Germinal center (tissue), 1 donor: ENCODE results near the gene CASP10.

Experiments
- DNase-seq: peaks from one replicate; pipeline ENCODE4 v3.0.0; 2012; ENCODE audit warnings: mixed read lengths, low spot score

Gene CASP10

DNA sequence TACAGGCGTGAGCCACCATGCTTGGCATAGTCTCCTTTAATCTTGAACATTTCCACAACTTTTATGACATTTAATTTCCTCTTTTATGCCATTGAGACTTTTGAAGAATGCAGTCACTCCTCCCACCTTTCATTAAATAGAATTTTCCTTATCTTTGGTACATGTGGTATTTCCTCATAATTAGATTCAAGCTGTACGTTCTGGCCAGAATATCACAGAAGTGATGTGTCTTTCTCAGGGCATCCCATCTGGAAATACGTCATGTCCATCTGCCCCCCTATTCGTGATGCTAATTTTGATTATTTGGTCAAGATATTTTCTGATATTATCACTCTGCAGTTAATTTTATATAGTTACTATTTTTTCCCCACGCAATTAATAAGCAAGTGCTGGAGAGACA lies 16.9 kb downstream of the CASP10 start:
- DNase-seq: no peak

DNA sequence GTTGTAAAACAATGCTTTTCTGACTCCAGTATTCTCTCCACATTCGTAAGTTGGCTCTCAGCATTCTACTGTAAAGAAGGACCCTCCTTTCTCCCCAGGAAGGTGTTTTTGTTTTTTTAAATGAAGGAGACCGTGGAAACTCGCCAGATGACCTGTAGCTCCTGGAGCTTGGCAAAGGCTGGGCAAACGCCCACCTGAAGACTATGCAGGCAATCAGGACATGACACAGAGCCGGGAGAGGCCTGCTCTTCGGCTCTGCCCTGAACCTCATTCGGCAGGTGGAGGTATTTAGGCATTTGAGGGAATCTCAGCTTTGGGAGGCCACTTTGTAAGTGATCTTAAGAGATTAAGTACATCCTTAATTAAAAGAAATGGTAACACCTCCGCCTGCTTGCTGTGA lies 17.4 kb downstream of the CASP10 start:
- DNase-seq: no peak

DNA sequence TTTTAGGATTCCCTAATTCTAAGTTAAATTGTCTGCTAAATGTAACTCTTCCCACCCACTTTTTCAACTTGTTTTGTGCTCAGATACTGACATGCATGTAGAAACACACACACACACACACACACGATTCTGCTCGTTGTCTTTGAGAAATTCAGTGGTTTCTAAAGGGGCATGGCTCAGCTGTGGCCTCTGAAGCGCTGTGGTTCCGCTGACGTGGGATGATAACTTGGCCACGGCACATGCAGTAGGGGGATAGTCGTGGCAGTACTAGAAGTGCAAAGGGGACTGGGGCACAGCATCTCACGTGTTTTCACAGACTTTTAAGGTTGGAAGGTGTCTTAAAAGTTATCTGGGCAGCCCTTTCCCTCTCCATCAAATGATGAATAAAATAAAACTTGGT lies 18.4 kb downstream of the CASP10 start:
- DNase-seq: no peak

DNA sequence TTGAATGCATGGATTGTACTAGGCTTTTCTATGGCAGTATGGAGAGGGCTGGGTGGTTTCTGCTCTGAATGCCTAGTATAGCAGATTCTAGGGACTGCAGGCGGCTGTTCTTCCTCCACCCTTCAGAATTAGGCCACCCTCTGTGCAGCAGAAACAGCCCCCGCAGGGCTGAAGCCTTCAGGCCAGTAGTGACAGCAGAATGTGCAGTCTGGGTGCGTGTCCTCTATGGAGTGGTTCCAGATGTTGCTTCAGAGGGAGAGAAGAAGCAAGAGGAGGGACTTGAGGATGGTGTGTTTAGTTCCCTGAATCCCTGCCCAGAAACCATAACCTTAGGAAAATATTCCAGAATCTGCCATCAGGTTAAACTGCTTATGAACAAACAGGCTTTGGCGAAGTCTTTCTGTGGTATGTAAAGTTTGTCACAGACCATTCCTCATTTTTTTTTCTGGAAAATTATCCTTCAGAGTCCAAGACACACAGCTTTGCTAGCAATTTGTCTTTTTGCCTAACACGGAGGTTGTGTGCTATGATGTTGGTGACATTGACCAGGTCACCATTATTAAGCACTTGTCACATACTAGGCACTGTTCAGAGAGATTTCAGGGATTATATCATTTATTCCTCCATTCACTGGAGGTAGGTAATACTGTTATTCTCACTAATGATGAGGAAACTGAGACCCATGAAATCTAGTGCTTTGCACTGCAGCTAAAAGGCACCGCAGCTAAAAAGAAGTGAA lies 21.1 kb downstream of the CASP10 start:
- DNase-seq: no peak

DNA sequence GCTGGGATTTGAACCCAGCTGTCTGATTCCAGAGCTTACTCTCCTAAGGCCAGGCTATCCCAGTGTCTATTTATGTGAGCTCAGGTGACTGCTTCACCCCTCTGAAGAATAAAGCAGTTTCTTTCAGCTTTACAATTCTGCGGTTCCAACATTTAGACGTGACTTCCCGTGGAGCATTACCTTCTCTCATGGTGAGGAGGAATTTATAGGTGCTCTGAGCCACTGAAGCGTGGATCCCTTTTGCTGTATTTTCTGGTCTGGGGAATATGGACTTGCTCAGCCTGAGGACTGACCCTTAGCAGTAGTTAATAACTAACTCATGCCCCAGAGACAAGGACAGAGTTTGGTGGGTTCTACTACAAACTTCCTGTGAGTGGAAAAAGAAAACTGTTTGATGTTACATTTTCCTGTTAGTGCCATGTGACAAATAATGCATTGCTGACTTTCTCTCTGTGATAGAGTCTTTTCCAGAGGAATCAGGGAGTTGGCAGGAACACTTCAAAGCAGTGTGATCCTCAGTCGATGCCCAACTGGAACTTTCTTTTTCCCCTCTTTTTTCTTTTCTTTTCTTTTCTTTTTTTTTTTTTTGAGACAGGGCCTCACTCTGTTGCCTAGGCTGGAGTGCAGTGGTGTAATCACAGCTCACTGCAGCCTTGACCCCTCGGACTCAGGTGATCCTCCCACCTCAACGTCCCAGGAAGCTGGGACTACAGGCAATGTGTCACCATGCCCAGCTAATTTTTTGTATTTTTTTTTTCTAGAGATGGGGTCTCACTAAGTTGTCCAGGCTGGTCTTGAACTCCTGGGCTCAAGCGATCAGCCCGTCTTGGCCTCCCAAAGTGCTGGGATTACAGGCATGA lies 21.9 kb downstream of the CASP10 start:
- no peak for DNase-seq

DNA sequence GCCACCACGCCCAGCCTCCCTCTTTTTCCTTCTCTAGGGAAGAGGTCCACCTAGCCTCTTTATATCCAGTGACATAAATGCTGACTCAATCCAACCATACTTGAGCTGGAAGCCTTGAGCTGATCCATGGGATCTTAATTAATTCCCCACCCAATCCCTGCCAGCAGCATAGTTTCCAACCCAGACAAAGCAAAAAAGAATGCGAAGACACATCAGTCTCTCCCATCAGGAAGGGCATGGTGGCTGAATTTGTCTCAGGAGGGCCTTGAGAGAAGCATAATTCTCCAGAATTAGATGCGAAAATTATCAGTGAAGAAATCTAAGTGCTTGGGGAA lies 22.5 kb downstream of the CASP10 start:
- no peak for DNase-seq

DNA sequence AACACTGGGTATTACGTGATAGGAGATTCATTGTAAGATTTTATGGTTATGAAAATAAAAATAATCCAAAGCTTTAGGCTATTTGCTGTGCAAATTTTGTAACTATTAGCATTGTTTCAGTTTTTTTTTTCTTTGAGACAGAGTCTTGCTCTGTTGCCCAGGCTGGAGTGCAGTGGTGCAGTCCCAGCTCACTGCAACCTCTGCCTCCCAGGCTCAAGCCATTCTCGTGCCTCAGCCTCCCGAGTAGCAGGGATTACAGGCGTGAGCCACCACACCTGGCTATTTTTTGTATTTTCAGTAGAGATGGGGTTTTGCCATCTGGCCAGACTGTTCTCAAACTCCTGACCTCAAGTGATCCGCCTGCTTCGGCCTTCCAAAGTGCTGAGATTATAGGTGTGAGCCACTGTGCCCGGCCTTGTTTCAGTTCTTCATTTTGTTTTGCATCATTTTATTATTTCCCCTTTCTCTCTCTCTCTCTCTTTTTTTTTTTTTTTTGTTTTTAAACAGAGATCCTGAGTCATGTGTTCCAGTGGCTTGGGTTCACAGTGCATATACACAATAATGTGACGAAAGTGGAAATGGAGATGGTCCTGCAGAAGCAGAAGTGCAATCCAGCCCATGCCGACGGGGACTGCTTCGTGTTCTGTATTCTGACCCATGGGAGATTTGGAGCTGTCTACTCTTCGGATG lies 25.8 kb downstream of the CASP10 start:
- peak; percentile 62 for DNase-seq

DNA sequence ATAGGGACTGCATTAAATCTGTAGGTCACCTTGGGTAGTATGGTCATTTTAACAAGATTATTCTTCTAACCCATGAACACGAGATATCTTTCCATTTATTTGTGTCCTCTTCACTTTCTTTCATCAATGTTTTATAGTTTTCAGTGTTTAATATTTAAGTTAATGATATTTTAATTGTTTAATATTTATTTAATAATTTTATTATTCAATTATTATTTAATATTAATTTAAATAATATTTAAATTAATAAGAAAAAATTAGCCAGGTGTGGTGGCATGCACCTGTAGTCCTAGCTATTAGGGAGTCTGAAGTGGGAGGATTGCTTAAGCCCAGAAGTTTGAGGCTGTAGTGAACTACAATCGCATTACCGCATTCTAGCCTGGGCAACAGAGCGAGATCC lies 33.0 kb downstream of the CASP10 start:
- DNase-seq: no peak

DNA sequence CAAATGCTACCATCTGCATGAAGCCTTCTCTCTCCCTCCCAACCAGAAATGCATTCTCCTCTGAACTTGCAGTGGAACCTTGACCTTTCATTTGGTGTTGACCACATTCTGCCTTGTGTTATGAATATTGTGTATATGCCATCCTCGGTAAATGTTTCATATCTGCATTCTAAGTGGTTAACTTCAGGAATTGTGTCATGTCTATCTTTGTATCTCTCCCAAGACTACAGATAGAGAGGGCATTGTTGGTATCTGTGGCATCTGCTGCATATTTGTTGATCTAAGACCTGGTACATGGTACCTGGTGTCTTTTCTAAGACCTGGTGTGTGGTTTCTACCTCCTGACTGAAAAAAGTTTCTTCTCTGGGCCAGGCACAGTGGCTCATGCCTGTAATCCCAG lies 34.0 kb downstream of the CASP10 start:
- no peak for DNase-seq

DNA sequence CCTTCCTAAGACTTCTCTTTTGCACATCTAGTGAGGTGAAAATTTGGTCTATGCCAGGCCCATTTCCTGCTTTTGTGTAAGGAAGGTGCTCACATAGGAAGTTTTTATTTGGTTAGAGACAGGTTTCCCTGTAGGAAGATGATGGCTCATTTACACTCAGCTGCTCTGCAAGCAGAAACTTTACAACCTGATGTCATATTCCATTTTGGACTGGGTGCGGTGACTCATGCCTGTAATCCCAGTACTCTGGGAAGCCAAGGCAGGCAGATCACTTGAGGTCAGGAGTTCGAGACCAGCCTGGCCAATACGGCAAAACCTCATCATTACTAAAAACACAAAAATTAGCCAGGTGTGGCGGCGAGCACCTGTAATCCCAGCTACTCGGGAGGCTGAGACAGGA lies 35.8 kb downstream of the CASP10 start:
- no peak for DNase-seq

DNA sequence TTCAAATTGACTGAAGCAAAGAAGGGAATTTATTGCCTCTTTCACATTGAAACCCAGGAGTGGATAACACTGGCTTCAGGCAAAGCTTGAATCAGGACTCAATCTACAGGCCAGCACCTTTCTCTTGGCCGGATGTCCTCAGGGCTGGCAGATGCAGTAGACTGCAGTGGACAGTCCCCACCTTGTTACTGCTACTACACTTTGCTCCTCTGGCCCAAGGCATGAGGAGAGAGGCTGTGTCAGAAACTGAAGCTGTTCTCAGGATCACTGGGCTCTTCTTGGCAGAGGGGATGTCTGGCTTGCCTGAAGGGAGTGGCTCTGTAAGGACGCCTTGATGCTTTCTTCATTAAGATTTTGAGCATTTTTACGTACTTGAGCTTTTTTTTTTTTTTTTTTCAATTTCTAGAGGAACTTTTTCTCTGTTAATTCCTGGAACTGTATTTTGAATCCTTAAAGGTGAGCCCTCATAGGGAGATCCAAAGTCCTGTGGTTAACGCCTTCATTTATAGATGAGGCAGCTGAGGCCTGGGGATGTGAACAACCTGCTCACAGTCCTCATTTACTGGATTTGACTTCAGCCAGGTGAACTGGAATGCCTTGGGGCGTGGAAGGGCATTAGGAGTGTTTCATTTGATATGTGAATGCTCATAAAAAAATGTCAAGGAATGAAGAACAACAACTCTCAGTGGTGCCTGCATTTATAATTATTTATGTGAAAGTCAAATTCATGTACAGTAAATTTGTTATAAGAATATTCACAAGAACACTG lies 36.6 kb downstream of the CASP10 start:
- DNase-seq: no peak

DNA sequence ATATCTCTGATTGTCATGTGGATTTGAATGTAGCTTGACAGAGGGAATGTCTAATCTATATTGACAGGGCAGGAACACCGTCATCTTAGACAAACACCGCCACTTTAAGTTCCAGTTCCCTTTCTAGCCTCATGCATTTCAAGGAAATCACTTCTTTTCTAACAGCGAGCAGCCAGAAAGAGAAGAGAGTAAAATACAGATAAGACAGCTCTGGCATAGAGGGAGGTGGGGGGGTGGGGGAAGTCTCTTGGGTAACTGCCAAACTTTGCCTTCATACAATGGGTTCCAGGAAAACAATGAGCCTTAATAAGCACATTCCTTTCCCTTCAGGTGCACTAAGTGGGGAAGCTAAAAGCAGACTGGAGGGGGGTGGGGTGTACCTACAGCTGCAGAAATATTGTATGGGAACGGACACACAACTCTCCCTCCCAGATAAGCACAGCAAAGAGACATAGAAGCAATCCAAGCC lies 37.2 kb downstream of the CASP10 start:
- no peak for DNase-seq

DNA sequence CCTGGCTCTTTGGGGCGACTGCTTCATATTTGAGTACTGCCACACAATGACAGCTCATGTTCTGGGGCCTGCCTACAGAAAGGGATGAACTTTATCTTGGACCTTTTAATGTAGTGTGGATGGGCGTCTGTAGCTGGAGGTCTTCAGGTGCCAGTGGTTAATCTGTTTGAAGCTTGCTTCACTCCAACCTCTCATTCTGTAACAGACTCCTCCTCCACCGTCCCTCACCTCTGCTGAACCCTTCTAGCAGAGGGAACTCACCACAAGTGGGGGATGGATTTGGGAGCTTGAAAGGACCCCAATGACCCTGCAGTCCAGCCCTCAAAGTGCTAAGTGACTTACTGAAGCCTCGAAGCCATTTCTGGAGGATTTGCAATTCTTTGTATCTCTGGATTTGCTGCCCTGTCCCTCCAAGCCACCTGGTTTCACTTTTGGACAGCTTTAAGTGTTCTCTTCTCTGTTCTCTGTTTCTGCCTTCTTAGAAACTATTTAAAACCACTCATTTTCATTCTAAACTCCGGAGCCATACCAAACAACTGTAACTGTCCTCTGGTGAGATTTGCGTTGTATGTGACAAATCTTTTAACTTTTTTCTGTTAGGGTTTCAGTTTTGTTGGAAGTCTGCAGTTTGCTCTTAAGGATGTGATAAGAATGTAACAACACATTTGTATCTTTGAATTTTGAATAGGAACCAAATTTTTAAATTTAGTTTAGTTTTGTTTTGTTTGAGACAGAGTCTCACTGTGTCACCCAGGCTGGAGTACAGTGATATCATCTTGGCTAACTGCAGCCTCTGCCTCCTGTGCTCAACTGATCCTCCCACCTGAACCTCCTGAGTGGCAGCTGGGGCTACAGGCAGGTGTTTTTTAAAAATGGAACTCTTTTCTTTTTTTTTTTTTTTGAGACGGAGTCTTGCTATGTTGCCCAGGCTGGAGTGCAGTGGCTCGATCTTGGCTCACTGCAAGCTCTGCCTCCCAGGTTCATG lies 40.4 kb downstream of the CASP10 start:
- no peak for DNase-seq

DNA sequence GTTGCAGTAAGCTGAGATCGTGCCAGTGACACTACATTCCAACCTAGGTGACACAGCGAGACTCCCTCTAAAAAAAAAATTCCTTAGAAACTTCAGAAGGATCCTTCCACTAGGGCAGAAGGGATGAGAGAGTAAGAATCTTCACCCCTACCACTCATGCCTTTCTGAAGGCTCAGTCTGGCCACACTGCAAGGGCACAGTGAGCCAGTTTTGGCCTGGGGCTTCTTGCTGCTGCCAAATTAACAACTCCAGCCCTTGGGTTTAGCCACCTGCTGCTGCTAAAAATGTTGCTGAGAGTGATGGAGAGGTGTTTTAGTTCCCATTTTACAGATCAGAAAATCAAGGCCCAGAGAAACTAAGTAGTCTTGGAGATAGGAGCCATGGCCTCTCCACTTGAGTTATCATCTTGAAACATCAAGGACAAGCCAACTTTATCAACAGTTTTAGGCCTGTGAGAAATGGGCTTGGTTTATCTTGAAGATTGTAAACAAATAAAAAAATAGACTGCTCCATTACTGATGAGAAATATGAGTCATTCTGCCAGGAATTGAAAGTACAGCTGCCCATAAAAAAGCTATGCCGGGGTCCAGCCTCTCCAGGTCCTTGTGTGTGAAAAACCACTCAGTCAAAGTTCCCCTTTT lies 45.5 kb downstream of the CASP10 start:
- no peak for DNase-seq

DNA sequence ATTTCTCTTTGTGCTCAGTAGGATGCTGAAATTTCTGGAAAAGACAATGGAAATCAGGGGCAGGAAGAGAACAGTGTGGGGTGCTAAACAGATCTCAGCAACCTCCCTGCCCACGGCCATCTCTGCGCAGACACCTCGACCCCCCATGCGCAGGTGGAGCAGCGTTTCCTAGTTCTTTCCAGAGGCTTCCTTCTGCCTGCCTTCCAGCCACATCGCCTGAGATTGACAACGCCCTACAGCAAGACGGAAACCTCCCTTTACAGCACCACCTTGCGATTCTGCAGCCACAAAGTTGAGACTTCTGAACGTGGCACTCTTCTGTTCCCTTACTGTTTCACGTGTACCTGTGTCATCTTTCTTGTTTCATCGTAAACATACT lies 46.0 kb downstream of the CASP10 start:
- no peak for DNase-seq

DNA sequence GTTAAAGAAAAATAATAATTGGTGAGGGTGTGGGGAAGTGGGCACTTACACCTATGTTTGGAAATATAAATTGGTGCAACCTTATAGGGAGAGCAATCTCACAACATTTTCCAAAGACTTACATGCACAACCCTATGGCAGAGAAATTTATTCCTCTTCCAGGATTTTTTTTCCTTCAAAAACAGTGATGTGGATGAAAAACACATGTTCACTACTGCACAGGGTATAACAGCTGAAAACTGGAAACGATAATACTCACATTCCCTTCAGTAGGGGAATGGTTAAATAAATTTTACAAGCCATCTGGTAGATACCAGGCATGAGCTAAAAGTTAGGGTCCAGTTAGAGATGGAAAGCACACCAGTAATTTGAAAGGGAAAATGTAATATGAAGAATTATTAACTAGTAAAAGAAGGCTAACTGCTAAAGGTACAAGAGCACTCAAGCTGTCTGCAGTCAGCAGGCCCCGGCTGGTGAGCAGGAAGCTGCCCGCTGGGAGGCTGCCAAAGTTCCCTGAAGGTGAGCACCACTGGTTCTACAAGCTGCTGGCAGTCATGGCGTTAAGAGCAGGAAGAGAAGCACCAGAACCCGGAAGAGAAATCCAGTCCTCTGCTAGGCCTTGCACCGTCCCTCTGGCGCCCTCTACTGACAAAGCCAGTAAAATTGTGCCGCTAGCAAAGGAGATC lies 49.0 kb downstream of the CASP10 start:
- DNase-seq: peak; percentile 86

DNA sequence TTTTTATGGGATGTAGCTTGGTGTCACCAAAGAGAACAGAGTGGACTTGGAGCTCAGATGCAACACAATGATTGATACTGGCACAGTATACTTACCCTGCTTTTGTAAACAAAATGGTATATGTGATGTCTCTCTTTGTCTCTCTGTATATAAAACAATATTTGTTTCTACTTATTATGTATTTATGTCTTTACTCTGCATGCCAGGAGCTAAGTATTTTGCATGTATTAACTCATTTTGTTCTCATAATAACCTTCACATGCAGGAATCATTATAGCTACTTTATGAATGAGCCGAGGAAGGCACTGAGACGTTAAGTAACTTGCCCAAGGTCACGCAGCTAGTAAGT lies 49.5 kb downstream of the CASP10 start:
- no peak for DNase-seq

DNA sequence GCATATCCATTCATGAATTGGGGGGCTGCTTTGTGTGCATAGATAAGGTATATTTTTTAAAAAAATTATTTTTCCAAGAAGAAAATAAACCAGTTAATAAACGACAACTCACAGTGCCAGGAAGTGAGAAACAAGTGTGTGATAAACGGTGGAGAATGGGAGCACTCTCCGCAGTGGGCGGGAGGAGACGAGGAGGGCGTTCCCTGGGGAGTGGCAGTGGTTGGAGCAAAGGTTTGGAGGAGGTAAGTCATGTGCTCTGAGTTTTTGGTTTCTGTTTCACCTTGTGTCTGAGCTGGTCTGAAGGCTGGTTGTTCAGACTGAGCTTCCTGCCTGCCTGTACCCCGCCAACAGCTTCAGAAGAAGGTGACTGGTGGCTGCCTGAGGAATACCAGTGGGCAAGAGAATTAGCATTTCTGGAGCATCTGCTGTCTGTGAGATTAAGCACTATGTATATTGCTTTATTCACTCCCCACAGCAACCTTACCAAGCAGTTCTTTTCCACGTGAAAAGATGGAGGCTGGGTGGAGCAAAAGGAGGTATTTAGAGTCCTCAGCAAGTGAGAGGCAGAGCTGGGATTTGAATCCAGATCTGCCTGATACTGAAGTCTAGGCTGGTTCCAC lies 50.4 kb downstream of the CASP10 start:
- DNase-seq: peak; percentile 79

DNA sequence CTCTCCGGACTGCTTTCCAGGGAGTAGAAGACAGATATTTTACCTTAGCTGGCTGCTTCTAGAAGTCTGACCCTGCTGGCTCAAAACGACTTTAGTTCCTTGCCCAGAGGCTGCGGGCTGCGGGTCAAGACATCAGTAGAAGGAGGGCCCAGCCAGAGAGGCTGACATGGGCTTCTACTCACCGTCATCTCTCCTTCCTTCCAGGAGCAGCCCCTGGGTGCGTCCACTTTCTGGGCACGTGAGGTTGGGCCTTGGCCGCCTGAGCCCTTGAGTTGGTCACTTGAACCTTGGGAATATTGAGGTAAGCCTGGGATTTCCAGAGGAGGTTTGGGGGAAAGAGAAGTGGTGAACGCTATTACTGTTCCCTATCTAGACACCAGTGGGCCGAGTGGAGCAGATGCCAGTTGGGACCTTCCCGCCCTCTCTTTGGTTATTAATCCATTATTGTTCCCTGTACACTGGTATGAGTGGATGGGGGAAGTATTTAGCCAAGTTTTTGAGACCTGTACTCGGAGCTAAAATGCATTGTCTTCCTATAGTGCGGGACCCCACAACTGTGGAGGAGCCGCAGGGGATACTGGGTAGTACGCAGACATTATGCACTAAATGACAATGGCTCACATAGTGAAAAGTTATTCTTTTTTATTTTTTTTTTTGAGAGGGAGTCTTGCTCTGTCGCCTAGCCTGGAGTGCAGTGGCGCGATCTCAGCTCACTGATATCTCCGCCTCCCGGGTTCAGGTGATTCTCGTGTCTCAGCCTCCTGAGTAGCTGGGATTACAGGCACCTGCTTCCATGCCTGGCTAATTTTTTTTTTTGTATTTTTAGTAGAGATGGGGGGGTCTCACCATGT lies 51.1 kb downstream of the CASP10 start:
- DNase-seq: no peak
